Measurements from ENCODE around the gene AGBL5. TPM values are rescaled to one million over a fixed set of nuclear protein-coding genes. Genes with fewer than 3 reads are reported as not detected.
A peak's percentile ranks its signal among the peaks of the same experiment; 100 is the strongest.

AGBL5 gene
- total and polyA plus RNA-seq, 2 of the 13 experiments (the other 11 are each of a cell fraction or from before 2014, with no cell fraction given) = 55.9 to 73.3 TPM

- H3K4me2 ChIP-seq (ENCODE audit: low read depth, low read length) = peak overlapping the region; percentile 95
- in situ Hi-C loops (cut with HindIII; ENCODE audit: extremely low pct_ligation_motif_present, low pct_unique_long_range_greater_than_20kb) (no loop called here), intact Hi-C loops (cut with micrococcal nuclease; ENCODE audit: unreplicated experiment) (loop anchor here (1.0 kb wide), 1 partner anchor 21 kb away; the partner anchor contains the start of gene AGBL5)
- H3K27me3 ChIP-seq (ENCODE audit: control insufficient read depth in 1 of 2, insufficient read depth in 2 of 2, low read length in 2 of 2) = peaks cover 0 to 16% of the 10 kb centered on the region in 2 experiments; a peak in 2 of 5 replicates
- peak; percentile 56 for ATAC-seq
- FAIRE-seq = no peak
- ChIA-PET CTCF (ENCODE audit: low intra/inter-chr PET ratio, low total read pairs) (no interaction called here), POLR2A (interaction anchor here (0.8 to 4.3 kb wide), 18 partner anchors 10 to 556 kb away, joined by 3 to 106 read pairs (median 5); partner anchors contain the start of genes ABHD1, AGBL5, ATRAID and CCDC121)
- H3K79me2 ChIP-seq (ENCODE audit: insufficient read depth, low read length) = peaks cover 30% of the 10 kb centered on the region
- DNase-seq (ENCODE audit: low spot score) = no peak
- no peak overlapping the region for H2AFZ ChIP-seq (ENCODE audit: low read length)
- H3K4me3 ChIP-seq (replicated peaks in 1 of 3; ENCODE audit: insufficient read depth in 1 of 3, low read depth in 2 of 3, low read length in 3 of 3) = peak overlapping the region; percentile 81 to 99 (median 98)
- H3K4me1 ChIP-seq (ENCODE audit: insufficient read depth, low read length) = peaks cover 73% of the 10 kb centered on the region
- no peak overlapping the region for H3K27ac ChIP-seq (ENCODE audit: extremely low read length, insufficient read depth, low read length)
- no peaks in the 10 kb centered on the region for H4K20me1 ChIP-seq (ENCODE audit: insufficient read depth, low read length)
- peak overlapping the region; percentile 61 for H3K9ac ChIP-seq (ENCODE audit: insufficient read depth, low read depth, low read length)
- 10% methylated on average over 29 of the region's 34 CpGs for WGBS (ENCODE audit: low lambda C conversion rate)
- no TSS peak for BruUV-seq (replicated peaks)
- no peaks in the 10 kb centered on the region for H3K9me3 ChIP-seq (ENCODE audit: low read length)
- peaks cover 15 to 27% of the 10 kb centered on the region in 2 experiments for H3K36me3 ChIP-seq (replicated peaks in 1 of 2; ENCODE audit: control insufficient read depth in 1 of 2, insufficient read depth in 2 of 2, low read length in 2 of 2)
- TF ChIP-seq ZNF275 (CRISPR knock-in tag; IDR thresholded peaks at IDR 0.05; ENCODE audit: borderline replicate concordance) (0 out of 2 replicates have a peak, but pooled peaks have one; percentile 57), ZNF235 (CRISPR knock-in tag; IDR thresholded peaks at IDR 0.05; ENCODE audit: borderline replicate concordance) (no peak), ZNF460 (CRISPR knock-in tag; IDR thresholded peaks at IDR 0.05; ENCODE audit: borderline replicate concordance) (no peak), HDAC2 (CRISPR knock-in tag; IDR thresholded peaks at IDR 0.05) (no peak), EHMT2 (IDR thresholded peaks at IDR 0.05; ENCODE audit: borderline replicate concordance, low read depth, low read length) (no peak), GLMP (CRISPR knock-in tag; IDR thresholded peaks at IDR 0.05; ENCODE audit: borderline replicate concordance) (no peak), ZNF766 (CRISPR knock-in tag; IDR thresholded peaks at IDR 0.05; ENCODE audit: borderline replicate concordance) (0 out of 2 replicates have a peak, but pooled peaks have one; percentile 15), ZNF687 (CRISPR knock-in tag; IDR thresholded peaks at IDR 0.05) (peak; percentile 47), PAX8 (CRISPR knock-in tag; IDR thresholded peaks at IDR 0.05; ENCODE audit: borderline replicate concordance) (0 out of 2 replicates have a peak, but pooled peaks have one; percentile 16)
These were observed 20.7 kb downstream of the AGBL5 start for GRCh38 chr2:27071990-27072830.

All from HepG2 (cell line).